Cardiac fibroblast (primary cell): ENCODE measurements around the gene HEXIM1.

Experiments used
- DNase-seq, 2 donors: peaks; one replicate each; pipeline versions ENCODE4 v3.0.0 to v3.0.0-alpha.2; 2010; ENCODE audit warnings: low read depth in 2 of 2
- H3K4me3 ChIP-seq, 2 donors: replicated peaks in 1 of 2; 1 replicate in 1 of 2; 2 replicates in 1 of 2; pipeline ENCODE4 v1.5.1; 2011; ENCODE audit warnings: low read depth in 2 of 2, low read length in 2 of 2, mild to moderate bottlenecking in 2 of 2, moderate library complexity in 1 of 2
- CTCF ChIP-seq: IDR thresholded peaks from one replicate; pipeline ENCODE4 v1.5.1; 2011; ENCODE audit warnings: low read depth, mild to moderate bottlenecking, low read length, inconsistent platforms

The HEXIM1 gene

GRCh38 chr17:45104029-45104428 lies 44.2 kb upstream of the HEXIM1 start:
- no peak overlapping the region for H3K4me3 ChIP-seq
- no peak for DNase-seq
- TF ChIP-seq CTCF = no peak

DNA sequence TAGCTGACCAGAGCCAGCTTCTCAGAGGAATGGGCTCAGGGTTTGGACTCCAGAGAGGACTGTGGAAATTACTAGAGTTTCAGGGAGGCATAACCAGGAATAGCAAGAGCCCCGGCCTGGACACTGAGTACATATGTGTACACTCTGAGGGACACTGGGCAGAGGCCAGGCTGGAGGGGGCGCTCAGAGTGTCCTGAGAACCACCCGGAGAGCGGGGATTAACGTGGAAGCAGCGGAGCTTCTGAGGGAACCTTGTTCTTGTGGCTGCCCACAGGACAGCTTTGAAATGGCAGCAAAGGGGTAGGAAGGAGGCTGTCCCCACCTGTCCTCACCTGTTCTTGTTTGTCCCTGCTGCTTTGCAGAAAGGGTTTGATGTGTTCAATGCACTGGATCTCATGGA lies 43.8 kb upstream of the HEXIM1 start:
- TF ChIP-seq CTCF = no peak
- no peak for DNase-seq
- H3K4me3 ChIP-seq = no peak overlapping the region

- no peak for TF ChIP-seq CTCF
- no peak for DNase-seq
- H3K4me3 ChIP-seq = no peak overlapping the region
These were observed 43.2 kb upstream of the HEXIM1 start for GRCh38 chr17:45104907-45105624.

- H3K4me3 ChIP-seq = no peak overlapping the region
- no peak for TF ChIP-seq CTCF
- DNase-seq = no peak
These were observed 42.2 kb upstream of the HEXIM1 start for GRCh38 chr17:45106096-45106495.

DNA sequence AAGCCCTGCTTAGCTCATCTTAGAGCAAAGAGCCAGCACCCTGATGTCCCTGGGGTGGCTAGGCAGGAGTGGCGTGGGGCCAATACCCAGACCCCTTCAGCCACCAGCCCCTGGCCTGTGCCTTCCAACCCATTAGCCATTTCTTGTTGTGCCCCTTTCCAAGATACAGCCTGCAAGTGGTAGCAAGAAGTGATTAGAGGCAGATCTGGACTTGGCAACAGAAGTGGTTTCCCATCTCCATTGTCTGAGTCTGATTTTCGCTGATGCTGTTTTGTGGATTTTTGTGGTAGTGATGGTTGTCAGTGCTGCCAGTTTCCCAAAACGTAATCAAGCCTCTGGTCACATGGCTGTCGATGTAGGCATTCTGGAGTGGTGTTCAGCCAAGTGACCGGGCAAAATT lies 41.7 kb upstream of the HEXIM1 start:
- TF ChIP-seq CTCF = no peak
- DNase-seq = no peak
- no peak overlapping the region for H3K4me3 ChIP-seq

DNA sequence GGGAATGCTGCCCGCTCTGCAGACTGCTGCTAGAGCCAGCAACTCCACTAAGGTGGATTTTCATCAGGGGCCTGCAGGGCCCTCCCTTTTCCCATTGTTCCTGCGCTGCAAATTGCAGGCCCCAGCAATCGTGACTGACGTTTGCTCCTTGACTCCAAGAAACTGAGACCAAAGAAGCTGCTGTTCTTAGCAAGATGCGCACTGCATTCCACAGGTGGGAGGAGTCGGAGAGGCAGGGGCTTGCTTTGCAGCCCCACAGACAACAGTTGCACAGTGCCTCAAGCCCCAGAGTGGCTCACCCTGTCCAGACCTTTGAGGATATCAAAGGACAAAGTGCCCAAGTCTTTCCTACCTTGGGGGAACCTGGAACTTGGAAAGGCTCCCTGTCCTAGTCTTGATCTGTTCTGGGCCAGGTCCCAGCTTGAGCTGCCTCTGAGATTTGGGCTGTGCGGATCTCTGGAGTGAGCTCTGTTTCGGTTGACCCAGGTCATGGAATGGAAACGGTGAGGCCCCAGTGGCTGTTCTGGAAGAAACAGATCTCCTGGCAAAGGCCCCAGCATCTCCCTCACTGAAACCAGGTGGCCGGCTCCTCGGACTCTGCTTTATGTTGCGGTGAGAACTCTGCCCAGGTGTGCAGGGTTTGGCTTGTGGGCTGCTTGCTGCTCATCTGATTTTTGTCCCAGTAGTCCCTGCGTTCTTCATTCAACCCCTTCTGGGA lies 40.8 kb upstream of the HEXIM1 start:
- TF ChIP-seq CTCF = no peak
- DNase-seq = no peak
- no peak overlapping the region for H3K4me3 ChIP-seq

- no peak for DNase-seq
- H3K4me3 ChIP-seq = no peak overlapping the region
- no peak for TF ChIP-seq CTCF
These were observed 40.2 kb upstream of the HEXIM1 start for GRCh38 chr17:45108051-45108450.
